ENCODE data around the gene TAF3.

Gene TAF3

GRCh38 chr10:8036506-8037198, 218.3 kb downstream of the TAF3 start:
- DNase-seq = no peak

GRCh38 chr10:8037199-8037801, 219.0 kb downstream of the TAF3 start:
- DNase-seq = no peak

DNA sequence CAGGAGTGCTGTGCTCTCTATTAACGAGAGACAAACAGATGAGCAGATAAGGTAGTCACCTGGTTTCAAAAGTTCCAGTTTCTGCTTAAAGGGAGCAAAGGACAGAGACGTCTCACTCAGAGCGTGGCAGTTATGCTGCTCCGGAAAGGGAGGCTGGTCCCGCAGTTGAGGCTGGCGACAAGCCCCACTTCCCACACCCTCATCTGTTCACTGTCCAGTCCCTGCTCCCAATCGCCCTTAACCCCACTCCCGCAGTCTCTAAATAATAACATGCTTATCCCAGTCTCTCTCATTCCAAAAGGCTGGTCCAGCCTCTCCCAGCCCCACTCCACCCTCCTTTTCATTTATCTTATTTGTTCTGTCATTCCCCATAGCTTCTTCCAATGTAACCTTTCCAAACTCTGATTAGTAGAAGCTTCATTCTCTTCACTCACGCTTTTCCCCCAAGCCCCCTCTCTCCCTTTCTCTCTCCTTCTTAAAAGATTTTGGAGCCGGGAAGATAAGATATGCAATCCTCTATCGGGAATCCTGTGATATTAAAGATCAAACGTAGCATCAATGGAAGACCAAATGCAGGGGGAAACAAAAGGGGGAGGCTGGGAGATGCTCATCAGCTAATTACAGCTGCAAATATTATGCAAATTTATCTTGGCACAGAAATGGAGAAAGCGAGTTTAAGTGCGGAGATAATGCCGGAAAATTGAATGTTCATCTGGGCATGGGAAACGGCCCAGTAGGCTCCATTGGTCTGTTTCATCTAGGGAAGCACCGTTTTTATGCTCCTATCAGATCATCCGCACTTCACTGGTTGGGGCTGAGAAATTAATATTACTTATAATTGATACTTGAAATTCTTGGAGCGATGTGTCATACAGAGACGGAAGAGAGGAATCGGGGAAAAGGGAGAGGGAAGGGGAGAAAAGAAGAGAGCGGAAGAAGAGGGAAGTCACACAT, 219.9 kb downstream of the TAF3 start:
- no peak for DNase-seq

DNA sequence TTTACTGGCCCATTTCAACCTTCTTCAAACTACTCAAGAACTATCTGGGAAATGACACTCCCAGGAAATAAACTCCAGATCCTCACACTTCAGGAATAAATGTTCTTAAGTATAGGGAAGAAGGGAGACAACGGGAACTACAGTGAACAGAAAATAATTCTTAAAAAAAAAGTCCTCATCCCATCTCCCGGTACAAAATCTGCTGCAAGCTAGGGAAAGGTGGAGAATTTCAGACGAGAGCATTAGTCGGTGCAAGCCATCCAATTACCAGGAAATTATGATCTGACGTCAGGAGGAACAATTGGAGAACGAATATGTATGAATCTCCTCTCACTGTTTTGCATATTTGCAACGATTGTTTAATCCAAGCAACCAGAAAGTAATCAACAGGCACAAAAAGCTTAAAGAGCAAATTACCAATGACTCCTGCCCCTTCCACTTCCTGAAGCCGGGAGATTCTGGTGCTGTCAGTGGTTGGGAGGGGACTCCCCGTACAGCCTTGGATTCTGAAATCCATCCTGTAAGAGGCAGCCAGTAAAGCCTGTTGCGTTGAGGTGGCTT, 221.1 kb downstream of the TAF3 start:
- no peak for DNase-seq

DNA sequence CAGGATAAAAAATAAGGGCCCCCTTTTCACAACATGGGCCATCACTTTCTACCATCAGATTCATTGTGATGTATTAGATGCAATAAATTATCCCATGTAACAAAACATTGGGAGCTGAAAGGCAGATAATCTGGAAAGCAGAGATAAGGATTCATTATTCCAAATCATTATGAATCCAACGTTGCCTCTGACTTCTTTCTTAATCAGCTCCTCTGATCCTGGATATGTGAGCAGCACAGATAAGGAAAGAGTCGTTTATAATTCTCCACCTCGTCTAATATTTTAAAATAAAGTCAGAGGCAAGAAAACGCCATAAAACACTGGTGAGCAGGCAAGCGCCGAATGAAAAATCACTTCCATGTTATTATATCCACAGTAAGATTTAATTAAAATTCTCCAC, 222.3 kb downstream of the TAF3 start:
- DNase-seq = no peak

GRCh38 chr10:8041284-8041991, 223.1 kb downstream of the TAF3 start:
- no peak for DNase-seq

- no peak for DNase-seq
Measured at GRCh38 chr10:8041992-8042720, 223.9 kb downstream of the TAF3 start.

GRCh38 chr10:8042721-8043568, 224.6 kb downstream of the TAF3 start:
- no peak for DNase-seq

GRCh38 chr10:8043569-8044306, 225.4 kb downstream of the TAF3 start:
- DNase-seq = no peak

DNA sequence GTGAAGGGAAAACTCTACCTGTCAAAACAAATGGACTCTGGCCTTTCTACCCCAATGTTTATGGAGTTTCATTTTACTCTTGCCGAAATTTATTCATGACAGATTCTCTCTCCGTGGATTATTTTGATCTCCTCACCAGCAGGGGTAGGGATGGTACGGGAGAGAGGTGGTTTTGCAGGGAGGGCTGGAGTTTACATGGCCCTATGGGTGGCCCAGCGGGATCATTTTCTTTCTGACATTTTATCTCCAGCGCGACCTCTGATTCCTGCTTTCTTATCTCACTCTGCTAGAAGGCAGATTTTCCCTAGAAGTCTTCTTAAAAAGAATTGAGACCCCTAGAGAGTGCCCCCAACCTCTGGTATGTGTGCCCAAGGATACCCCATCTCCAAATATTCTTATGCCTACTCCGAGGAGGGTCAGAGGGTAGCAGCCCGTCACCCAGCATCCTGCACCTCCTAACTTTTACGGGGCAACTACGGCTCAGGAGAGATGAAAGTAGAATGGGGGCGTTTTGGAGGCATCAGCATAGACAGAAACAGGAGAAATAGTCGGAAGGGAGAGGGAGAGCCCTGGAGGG, 226.1 kb downstream of the TAF3 start:
- DNase-seq = no peak

DNA sequence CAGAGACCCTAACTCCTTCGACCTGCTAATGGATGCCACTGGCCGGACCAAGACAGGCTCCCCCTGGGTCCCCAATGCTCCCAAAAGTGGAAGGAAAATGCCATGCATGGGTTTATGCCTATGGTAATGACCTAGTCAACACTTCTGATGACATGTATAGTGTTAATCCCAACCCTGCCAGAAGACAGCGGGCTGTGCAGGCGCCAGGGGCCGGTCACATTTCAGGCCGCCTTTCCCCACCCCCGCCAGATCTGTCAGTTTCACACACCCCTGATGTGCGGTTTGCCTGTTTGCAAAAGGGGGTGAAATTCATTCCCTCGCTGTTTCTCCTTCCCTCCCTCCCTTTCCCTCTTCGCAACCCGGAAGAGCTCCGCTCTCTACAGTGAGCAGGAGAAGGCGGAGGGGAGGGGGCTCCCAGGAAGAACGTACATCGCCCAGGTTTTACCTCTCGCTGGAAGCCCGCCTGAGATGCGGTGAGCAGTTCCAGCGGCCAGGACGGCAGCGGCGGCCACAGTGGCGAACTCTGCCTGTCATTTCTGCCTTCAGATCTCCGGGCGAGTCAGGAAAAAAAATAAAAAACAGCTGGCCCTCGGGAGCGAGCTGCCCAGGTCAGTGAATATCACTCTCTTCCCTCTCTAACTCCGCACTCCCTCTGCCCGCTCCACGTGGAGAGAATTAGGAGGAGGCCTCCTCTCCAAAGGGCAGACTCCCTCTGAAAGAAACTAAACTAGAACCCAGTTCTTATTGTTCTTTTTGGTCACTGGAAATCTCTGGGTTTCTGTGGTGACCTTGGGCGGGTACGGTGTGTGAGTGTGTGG, 226.8 kb downstream of the TAF3 start:
- DNase-seq = no peak

DNA sequence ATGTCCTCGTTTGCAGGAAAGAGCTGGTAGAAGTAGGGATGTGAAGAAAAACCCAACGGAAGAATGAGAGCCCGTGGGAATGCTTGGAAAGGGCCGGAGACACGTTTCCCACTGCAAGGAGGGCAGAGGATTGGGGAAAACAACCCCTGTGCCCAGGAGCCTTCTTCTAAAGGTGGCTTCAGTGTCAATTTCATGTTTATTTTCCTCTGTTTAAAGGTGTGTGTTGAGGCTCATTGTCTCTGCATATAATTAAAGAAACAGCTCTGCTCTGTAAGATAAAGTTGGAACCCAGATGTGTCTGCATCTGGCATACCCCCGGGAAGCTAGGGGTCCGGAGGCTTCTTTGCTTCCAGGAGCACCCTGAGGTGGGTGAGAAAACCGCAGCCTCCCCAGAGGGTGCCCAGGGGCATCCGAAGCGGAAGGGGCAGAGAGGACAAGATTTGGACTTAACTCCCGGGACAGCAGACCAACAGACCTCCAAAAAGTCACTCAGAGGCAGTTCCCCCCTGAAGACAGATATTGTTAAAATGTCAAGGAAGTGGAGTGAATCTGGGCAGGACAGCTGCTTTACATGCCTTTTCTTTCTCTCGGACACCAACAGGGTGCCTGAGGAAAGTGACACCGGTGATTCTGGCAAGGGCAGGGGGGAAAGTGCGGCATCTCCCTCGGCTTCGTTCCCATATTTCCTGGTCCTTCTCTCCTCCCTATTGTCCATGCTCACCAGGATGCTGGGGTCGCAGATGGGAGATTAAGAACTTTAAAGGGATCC, 227.6 kb downstream of the TAF3 start:
- no peak for DNase-seq

DNA sequence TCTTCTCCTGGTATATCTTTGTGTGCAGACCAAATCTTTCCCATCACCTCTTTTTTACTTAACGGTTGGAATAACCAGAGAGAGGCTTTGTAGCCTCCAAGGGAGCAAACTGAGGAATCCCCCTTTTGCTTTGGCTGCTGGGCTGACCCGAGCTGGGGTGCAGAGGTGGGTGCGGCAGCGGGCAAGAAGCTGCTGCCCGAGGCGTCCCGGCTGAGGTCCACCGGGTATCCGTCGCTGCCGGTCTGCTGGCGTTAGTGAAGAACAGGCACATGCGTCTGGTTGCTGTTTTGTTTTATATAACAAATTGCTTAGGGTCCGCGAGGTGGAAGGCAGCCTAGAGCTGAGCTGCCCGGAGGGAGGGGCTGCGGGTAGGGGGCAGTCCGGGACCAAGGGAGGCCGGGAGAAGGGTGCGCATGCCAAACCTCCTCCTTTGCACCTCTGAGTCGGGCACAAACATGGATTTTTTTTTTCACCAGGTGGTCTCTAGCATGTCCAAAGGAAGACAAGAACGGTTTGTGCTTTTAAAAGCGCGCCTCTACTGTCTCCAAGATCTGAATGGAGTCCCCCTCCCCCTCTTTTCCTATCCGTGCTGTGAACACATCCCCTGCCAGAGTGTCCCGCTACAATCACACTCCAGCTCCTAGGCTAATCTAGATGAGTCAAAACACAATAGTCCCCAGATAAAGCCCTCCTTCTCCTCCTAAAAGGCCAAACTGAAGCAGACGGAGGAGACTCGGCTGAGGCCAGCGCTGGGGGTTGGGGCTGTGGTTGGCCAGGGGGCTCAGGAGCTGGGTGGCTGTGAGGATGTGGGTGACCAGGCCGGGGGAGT, 229.4 kb downstream of the TAF3 start:
- no peak for DNase-seq

GRCh38 chr10:8048281-8049008, 230.1 kb downstream of the TAF3 start:
- no peak for DNase-seq

DNA sequence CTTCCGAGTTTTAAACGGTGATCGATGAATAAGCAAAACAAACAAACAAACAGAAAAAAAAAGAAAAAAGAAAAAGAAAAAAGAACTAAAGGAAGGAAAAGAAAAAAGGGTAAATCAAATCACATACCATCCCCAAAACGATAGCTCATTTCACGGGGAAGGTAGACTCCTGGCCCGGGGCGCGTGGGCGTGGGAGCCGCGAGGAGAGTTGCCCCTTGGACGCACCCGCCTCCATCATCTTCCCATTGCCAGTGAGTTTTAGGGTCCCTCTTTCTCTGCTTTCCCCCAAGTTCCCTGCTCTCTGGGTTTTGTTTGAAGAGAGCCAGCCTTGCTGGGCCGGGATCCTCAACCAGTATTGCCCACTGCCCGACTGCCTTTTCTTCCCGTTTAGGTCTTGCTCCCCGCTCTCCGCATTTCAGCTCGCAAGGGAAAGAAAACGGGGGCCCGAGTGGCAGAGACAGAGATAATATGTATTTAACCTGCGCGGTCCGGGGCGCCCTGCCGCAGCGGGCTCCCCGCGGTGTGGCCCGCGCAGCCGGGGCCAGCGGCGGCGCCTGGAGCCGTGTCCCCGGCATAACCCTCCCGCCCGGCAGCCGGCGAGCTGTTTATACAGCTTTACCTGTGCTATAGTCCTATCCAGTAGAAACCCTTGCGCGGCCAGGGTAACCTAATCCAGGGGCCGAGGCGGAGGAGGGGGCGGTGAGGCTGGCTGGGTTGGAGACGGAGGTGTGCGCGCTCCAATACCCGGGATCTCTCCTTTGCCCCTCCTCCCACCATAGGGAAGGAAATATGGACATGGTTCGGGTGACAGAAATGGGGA, 230.9 kb downstream of the TAF3 start:
- no peak for DNase-seq

Measured in DMS79 (cell line).